Cortex of kidney (tissue), 1 donor: ENCODE measurements around the gene BDKRB2.

ENCODE experiments used
- DNase-seq: peaks from one replicate; lab custom pipeline; 2025; lab: John Stamatoyannopoulos, UW

Gene BDKRB2

GRCh38 chr14:96198430-96199130 is 6.1 kb upstream of the BDKRB2 start:
- no peak for DNase-seq

DNA sequence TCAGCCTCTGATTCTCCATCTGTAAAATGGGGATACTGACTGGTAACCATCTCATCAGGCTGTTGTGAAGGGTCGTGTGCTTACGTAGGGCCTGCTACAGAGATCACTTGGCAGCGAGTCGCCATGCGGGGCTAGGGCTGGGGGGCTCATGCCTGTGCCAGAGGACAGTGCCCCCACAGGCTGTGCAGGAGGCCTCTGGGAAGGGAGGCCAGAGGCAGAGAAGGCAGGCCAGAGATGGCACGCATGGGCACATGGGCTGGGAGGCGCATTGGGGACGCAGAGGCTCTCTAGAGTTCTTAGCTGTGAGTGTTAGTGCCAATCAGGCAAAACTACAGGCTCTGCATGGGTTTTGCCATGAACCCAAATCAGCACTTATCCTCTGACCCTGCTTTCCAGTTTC is 3.5 kb upstream of the BDKRB2 start:
- no peak for DNase-seq

DNA sequence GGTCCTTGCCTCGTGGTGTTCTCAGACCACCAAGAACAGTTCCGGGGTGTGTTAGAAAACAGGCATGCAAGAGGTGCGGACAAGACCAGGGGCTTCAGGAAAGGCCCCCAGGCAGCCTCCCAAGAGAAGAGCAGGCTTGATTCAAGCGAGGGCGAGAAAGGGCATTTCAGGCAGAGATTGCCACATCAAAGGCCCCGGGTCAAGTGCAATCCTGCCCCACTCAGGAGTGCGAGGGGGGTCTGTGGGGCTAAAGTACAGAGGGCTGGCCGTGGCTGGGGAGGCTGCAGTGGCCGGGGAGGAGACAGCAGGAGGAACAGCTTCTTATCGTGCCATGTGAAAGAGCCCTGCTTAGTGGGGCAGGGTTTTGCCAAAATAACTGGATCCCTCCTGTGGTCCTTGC is 2.7 kb upstream of the BDKRB2 start:
- no peak for DNase-seq

- no peak for DNase-seq
Measured at GRCh38 chr14:96202441-96203094, 2.1 kb upstream of the BDKRB2 start.

DNA sequence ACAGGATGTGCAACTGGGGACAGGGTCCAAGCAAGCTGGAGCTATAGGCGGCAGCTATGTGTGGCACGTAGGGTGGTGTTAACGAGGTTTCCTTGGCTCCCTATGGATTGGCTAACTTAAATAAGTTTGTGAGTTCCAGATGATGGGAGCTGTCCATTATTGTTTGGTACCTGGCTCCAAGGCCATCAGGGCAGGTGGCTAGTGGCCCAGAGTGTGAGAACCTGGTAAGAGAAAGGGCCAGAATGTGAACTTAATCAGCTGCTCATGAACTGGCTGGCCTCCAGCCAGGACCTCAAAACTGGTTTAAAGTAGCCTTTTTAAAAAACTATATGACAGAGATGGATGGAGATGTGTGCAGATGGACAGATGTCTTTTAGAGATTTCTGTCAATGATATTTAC is 1.5 kb upstream of the BDKRB2 start:
- DNase-seq = no peak

DNA sequence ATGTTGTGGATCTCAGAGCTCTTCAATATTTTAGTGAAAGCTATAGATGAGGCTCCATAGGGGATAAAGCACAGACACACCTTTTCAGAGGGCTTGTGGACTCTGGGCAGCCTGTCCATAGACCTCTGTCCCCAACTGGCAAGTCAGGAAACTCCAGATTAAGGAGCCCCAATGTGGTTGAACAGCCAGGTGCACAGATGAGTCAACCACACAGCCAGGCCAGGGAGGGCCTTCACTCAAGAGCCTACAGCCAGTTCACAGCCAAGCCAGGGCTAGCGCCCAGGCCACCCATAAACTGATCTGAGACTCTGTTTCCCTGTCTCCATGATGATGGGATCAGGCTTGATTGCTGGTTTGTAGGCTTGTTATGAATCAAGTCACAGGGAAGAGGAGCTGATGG is 1.0 kb upstream of the BDKRB2 start:
- no peak for DNase-seq

DNA sequence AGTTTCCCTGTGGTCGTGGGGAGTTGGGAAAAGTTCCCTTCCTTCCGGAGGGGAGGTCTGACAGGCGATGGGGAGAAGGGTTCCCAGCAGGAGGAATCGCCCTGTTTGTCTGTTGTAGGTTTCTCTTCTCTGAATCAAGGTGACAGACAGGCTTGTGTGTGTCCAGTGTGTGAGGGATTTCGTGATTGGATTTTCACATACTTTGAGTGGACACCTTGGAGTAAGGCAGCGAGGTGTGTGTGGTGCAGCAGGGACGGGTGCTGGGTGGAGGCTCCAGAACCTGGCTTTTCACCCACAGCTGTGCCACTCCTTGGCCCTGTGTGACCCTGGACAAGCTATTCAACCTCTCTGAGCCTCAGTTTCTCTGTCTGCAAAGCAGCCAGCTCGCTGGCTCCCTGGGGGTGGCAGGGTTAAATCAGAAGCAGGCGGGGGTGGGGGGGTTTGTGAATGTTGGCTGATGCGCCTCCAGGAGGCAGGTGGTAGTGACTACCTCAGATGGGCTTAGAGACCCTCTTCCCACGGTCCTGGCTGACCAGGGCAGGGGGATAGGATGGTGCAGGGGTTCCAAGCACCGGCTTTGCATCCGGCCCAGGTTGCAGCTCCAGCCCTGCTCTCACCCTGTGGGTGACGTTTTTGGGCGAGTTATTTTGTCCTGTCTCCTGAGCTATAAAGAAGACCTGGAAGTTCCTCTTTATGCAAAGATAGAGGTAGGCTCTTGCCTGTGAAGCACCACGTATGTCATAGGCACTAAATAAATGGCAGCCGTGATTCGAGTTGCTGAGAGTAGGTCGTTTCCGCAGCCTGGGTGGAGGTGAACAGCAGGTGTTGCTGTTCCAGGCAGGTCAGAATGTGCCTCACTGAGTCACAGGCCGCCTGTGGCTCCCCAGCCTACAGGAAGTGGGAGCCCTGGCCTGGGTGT is 679 bp downstream of the BDKRB2 start:
- no peak for DNase-seq

DNA sequence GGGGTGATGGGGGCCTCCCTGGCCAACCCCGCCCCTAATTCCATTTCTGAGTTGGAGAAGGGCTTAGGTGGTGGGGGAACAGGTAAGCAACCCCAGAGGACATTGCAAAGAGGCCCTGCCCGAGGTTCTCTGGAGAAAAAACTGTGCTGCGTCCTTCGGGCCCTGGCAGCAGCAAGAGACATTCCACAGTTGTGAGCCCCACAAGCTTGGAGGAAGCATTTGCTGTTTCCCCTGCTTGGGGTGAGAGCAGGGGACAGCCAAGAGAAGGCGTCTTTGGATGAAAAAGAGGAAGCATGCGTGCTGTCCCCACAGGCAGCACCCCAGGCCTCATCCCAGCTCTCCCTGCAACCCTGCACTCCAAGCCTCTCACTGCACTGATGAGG is 1.3 kb downstream of the BDKRB2 start:
- DNase-seq = no peak

DNA sequence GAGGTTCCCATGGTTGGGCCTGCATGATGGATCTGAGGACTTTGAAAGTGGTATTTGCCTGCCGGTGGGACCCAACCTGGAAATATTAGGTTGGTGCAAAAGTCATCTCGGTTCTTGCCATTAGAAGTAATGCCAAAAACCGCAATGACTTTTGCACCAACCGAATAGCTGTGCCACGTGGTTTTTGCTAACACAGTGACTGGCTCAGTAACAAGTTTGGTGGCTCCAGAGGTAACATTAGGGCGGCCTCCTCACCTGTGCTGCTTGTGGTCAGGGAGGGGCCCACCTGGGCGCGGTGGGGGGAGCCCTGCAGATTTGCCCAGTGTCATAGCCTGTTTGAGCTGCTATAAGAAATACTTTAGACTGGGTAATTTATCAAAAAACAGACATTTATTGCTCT is 1.8 kb downstream of the BDKRB2 start:
- DNase-seq = no peak

- no peak for DNase-seq
Measured at GRCh38 chr14:96207686-96208085, 3.0 kb downstream of the BDKRB2 start.

- DNase-seq = no peak
Measured at GRCh38 chr14:96208739-96209138, 4.1 kb downstream of the BDKRB2 start.

GRCh38 chr14:96212140-96212539 is 7.5 kb downstream of the BDKRB2 start:
- no peak for DNase-seq

GRCh38 chr14:96212896-96213295 is 8.3 kb downstream of the BDKRB2 start:
- no peak for DNase-seq

DNA sequence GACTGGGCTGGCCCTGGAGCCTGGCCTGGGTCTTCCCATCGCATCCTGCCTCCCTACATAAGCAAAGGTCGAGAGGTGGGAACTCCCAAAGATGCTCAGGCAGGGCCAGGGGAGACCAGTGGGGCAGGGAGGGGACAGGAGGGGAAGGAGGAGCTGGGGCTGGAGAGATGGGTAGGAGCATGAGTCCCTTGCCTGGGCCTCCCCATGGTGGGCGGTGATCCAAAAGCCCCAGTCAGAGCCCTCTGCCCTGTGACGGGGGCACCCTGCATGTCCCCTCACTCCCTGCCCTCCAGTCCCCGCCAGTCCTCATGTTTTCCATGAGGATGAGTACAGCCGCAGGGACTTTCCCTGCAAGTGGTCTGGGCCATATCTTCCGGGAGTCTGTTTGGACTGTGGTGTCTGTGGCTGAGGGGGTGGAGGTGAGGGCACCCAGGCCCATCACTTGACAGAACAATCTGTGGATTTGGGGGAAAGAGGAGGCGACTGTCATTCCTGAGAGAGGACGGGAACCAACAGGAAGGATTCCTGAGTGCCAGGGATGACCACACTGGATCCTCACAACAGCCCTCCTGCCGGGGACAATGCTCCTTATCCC is 9.3 kb downstream of the BDKRB2 start:
- DNase-seq = no peak

DNA sequence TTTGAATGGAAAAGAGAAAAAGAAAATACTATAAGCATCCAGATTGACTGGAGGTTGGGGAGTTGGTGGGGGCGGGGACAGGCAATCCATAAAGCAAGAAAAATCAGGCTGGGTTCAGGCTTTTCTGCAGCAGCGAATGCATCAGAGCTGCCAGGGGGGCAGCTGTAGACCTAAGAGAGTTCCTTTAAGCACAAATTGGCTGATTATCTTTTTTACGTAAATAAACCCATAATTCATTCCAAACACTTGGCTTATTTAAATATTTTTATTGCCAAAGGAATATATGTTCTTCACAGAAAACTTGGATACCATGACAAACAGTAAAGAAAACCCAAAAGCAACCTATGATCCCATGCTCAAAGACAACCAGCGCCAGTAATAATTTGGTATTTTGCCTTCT is 10.2 kb downstream of the BDKRB2 start:
- no peak for DNase-seq

GRCh38 chr14:96215452-96216244 is 11.0 kb downstream of the BDKRB2 start:
- DNase-seq = no peak

DNA sequence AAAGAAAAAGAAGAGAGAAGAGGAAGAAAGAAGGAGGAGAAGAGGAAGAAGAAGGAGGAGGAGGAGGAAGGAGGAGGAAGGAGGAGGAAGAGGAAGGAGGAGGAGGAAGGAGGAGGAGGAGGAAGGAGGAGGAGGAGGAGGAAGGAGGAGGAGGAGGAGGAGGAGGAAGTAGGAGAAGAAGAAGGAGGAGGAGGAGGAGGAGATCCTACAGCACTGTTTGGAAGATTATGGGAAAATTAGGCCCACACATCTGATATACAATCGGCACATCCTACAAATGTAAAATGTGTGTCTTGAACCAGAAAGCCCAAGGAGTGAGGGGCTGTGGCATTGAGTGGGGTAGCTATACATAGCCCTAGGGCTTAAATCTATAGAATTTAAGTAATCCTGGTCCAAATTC is 12.0 kb downstream of the BDKRB2 start:
- DNase-seq = no peak

DNA sequence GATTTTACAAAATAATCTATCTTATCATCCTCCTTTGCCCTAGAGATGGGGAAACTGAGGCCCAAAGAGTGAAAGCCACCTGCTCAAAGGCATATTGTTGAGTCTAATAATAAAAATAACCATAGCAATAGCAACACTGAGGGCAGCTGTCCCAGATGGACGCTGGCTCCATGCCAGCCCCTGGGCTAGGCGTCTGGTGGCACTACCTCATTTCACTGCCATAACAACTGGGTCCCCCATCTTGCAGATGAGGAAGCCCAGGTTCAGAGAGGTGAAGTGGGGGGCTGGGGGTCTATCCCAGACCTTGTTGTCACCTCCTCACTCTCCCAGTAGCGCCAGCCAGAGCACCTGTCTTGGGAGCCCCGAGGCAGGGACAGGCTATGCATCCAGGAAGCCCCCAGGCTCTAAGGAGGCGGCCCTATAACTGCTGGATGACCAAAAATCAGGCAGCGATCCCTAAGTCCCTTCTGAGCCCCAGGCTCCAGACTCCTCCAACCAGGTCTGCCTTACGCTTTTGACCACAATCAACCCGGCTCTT is 12.8 kb downstream of the BDKRB2 start:
- no peak for DNase-seq

- DNase-seq = no peak
Measured at GRCh38 chr14:96221109-96221650, 16.5 kb downstream of the BDKRB2 start.

DNA sequence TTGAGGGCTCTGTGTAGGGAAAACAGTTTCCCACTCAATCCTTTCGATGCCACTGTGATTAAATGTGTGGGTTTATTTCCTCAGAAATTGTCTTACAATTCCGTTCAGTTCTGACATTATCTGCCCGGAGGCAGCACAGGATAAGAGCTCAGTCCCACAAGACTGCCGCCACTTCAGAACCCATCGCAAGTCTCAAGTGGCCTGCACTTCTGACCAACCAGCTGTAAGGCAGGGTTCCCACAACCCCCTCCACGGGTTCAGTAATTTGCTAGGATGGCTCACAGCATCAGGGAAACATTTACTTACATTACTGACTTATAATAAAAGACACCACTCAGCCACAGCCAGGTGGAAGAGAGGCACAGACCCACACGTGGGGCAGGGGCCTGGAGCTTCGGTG is 17.2 kb downstream of the BDKRB2 start:
- no peak for DNase-seq

- DNase-seq = no peak
Measured at GRCh38 chr14:96224480-96225096, 19.9 kb downstream of the BDKRB2 start.
